OCI-LY1 (cell line): ENCODE data around the gene PGAM5.

ENCODE experiments used
- EZH2 ChIP-seq: fragments of 200-600 bp; sonication (generic), shearing (Covaris generic); IDR thresholded peaks from 2 replicates; pipeline ENCODE4 v1.8.0; 2017; ENCODE audit warnings: borderline replicate concordance, mixed run types, mild to moderate bottlenecking, antibody characterized with exemption, low read length, moderate library complexity, mixed read lengths
- TF ChIP-seq, protein P1 (sequence below): fragments of 200-600 bp; sonication (generic), shearing (Covaris generic); IDR thresholded peaks from 2 replicates; pipeline ENCODE4 v1.5.1; 2017; ENCODE audit warnings: mild to moderate bottlenecking, antibody characterized with exemption, low read length, moderate library complexity, mixed read lengths

DNA sequence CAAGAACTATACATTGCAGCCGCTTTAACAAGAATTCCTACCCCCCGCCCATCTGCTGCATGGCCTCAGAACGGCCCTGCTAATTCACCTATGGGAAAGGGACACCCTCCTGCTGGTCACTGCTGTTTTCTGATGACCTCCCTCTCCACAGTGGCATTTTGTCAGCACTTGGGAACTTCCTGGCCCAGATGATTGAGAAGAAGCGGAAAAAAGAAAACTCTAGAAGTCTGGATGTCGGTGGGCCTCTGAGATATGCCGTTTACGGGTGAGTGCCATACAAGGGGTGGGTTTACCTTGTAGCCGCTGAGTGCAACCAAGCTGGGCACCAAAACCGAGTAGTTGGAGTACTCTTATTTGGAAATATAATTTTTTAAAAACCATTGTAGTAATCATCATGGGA, 20.5 kb upstream of the PGAM5 start:
- no peak for TF ChIP-seq EZH2
- TF ChIP-seq, protein P1, sequence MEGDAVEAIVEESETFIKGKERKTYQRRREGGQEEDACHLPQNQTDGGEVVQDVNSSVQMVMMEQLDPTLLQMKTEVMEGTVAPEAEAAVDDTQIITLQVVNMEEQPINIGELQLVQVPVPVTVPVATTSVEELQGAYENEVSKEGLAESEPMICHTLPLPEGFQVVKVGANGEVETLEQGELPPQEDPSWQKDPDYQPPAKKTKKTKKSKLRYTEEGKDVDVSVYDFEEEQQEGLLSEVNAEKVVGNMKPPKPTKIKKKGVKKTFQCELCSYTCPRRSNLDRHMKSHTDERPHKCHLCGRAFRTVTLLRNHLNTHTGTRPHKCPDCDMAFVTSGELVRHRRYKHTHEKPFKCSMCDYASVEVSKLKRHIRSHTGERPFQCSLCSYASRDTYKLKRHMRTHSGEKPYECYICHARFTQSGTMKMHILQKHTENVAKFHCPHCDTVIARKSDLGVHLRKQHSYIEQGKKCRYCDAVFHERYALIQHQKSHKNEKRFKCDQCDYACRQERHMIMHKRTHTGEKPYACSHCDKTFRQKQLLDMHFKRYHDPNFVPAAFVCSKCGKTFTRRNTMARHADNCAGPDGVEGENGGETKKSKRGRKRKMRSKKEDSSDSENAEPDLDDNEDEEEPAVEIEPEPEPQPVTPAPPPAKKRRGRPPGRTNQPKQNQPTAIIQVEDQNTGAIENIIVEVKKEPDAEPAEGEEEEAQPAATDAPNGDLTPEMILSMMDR = no peak
